ENCODE results near the gene CES2. TPM values are rescaled to one million over a fixed set of nuclear protein-coding genes. Genes with fewer than 3 reads are reported as not detected.

The CES2 gene
- total and polyA plus RNA-seq, 9 of the 15 experiments (the other 6 are each of a cell fraction or from before 2014, with no cell fraction given), result 2.2 to 37.9 (median 24.4) TPM

DNA sequence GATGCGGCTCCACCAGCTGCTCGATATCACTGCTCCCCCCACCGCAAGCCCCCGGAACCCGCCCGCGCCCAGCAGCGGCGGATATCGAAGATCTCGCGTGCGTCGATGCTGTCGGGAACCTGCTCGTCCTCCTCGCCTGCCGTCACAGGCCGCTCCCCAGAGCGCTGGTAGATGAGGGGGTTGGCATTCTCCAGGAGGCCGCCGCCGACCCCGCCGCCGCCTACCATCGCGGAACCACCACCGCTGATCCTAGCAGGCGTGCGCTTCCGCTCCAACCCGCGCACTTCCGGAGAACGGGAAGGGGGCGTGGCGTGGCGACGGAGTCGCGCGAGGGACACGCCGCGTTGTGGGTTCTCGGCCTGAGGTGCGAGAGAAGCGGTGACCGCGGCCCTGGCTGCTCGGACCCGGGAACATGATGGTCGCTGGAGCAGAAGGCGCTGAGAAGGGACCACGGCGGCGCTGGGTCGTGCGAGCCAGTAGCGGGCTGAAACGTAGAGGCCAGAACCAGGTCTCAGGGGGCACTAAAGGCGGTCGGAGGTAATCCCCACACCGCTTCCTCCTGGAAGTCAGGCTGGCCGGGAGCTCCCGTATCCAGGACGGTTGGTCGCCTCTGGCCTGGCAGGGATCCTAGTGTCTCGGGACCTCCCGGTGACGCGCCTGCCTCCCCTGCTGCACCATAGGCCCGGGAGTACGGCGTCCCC lies 1.0 kb upstream of the CES2 start, which contains the start of gene CIAO2B (continued):
- TF ChIP-seq, protein P1, sequence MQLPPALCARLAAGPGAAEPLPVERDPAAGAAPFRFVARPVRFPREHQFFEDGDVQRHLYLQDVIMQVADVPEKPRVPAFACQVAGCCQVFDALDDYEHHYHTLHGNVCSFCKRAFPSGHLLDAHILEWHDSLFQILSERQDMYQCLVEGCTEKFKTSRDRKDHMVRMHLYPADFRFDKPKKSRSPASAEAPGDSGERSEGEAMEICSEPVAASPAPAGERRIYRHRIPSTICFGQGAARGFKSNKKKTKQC (CRISPR knock-in tag; IDR thresholded peaks at IDR 0.05), result peak; percentile 3; the same call in 1 of the 2 replicates
- TF ChIP-seq ZFP36 (IDR thresholded peaks at IDR 0.05; ENCODE audit: low read depth, low read length, partially characterized antibody), result peak; percentile 3
- no peak for TF ChIP-seq KAT2B (IDR thresholded peaks at IDR 0.05; ENCODE audit: low read depth, low read length)
- TF ChIP-seq RBBP5 (IDR thresholded peaks at IDR 0.05; ENCODE audit: borderline replicate concordance, insufficient read depth, low read length, poor library complexity, severe bottlenecking), result peak; percentile 84
- TF ChIP-seq, protein P2, sequence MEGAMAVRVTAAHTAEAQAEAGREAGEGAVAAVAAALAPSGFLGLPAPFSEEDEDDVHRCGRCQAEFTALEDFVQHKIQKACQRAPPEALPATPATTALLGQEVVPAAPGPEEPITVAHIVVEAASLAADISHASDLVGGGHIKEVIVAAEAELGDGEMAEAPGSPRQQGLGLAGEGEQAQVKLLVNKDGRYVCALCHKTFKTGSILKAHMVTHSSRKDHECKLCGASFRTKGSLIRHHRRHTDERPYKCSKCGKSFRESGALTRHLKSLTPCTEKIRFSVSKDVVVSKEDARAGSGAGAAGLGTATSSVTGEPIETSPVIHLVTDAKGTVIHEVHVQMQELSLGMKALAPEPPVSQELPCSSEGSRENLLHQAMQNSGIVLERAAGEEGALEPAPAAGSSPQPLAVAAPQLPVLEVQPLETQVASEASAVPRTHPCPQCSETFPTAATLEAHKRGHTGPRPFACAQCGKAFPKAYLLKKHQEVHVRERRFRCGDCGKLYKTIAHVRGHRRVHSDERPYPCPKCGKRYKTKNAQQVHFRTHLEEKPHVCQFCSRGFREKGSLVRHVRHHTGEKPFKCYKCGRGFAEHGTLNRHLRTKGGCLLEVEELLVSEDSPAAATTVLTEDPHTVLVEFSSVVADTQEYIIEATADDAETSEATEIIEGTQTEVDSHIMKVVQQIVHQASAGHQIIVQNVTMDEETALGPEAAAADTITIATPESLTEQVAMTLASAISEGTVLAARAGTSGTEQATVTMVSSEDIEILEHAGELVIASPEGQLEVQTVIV (CRISPR knock-in tag; IDR thresholded peaks at IDR 0.05; ENCODE audit: borderline replicate concordance), result no peak
- no peak for TF ChIP-seq BACH1 (tag; IDR thresholded peaks at IDR 0.05)
- no peak for TF ChIP-seq ZFPM2 (CRISPR knock-in tag; IDR thresholded peaks at IDR 0.05)
- no peak for TF ChIP-seq SMAD2 (IDR thresholded peaks at IDR 0.05; ENCODE audit: low read depth, low read length)
- peak; percentile 71 for TF ChIP-seq POLR2AphosphoS5 (IDR thresholded peaks at IDR 0.05; ENCODE audit: control insufficient read depth, insufficient read depth, low read depth, low read length)
- TF ChIP-seq NR2C1 (IDR thresholded peaks at IDR 0.05), result no peak
- no peak for TF ChIP-seq NR2C1 (tag; IDR thresholded peaks at IDR 0.05)
- no peak for TF ChIP-seq ZNF12 (CRISPR knock-in tag; IDR thresholded peaks at IDR 0.05)
- TF ChIP-seq, protein P3, sequence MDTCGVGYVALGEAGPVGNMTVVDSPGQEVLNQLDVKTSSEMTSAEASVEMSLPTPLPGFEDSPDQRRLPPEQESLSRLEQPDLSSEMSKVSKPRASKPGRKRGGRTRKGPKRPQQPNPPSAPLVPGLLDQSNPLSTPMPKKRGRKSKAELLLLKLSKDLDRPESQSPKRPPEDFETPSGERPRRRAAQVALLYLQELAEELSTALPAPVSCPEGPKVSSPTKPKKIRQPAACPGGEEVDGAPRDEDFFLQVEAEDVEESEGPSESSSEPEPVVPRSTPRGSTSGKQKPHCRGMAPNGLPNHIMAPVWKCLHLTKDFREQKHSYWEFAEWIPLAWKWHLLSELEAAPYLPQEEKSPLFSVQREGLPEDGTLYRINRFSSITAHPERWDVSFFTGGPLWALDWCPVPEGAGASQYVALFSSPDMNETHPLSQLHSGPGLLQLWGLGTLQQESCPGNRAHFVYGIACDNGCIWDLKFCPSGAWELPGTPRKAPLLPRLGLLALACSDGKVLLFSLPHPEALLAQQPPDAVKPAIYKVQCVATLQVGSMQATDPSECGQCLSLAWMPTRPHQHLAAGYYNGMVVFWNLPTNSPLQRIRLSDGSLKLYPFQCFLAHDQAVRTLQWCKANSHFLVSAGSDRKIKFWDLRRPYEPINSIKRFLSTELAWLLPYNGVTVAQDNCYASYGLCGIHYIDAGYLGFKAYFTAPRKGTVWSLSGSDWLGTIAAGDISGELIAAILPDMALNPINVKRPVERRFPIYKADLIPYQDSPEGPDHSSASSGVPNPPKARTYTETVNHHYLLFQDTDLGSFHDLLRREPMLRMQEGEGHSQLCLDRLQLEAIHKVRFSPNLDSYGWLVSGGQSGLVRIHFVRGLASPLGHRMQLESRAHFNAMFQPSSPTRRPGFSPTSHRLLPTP (IDR thresholded peaks at IDR 0.05; ENCODE audit: borderline replicate concordance, extremely low read depth, insufficient read length), result no peak
- no peak for TF ChIP-seq NR1H2 (CRISPR knock-in tag; IDR thresholded peaks at IDR 0.05)
- no peak for TF ChIP-seq RFX5 (IDR thresholded peaks at IDR 0.05; ENCODE audit: low read depth, low read length)
- no peak for TF ChIP-seq ZNF124 (CRISPR knock-in tag; IDR thresholded peaks at IDR 0.05)
- no peak for TF ChIP-seq MCM5 (IDR thresholded peaks at IDR 0.05; ENCODE audit: low read depth)
- TF ChIP-seq ZNF316 (IDR thresholded peaks at IDR 0.05), result no peak
- no peak for TF ChIP-seq ZBTB8A (IDR thresholded peaks at IDR 0.05; ENCODE audit: partially characterized antibody)
- TF ChIP-seq STAG1 (CRISPR knock-in tag; IDR thresholded peaks at IDR 0.05; ENCODE audit: borderline replicate concordance), result no peak
